OCI-LY1 (cell line): ENCODE measurements around the gene ANKK1.

Experiments
- CTCF ChIP-seq: fragments of 200-600 bp; sonication (generic), shearing (Covaris generic); IDR thresholded peaks from 2 replicates; pipeline ENCODE4 v1.5.1; 2017; ENCODE audit warnings: mild to moderate bottlenecking, antibody characterized with exemption, low read length, moderate library complexity, mixed read lengths
- EZH2 ChIP-seq: fragments of 200-600 bp; sonication (generic), shearing (Covaris generic); IDR thresholded peaks from 2 replicates; pipeline ENCODE4 v1.8.0; 2017; ENCODE audit warnings: borderline replicate concordance, mixed run types, mild to moderate bottlenecking, antibody characterized with exemption, low read length, moderate library complexity, mixed read lengths

- TF ChIP-seq EZH2 (no peak), CTCF (no peak)
Observed at GRCh38 chr11:113408887-113409286, 21.3 kb downstream of the ANKK1 start.
